GM19043 (cell line): ENCODE measurements around the gene SCUBE1.

ENCODE experiments used
- ATAC-seq: cut with Tn5 transposase; IDR thresholded peaks from one replicate; pipeline ENCODE4 v1.9.1; 2021; ENCODE audit warnings: low read depth; ENCODE audit not compliant: unreplicated experiment

SCUBE1 gene

DNA sequence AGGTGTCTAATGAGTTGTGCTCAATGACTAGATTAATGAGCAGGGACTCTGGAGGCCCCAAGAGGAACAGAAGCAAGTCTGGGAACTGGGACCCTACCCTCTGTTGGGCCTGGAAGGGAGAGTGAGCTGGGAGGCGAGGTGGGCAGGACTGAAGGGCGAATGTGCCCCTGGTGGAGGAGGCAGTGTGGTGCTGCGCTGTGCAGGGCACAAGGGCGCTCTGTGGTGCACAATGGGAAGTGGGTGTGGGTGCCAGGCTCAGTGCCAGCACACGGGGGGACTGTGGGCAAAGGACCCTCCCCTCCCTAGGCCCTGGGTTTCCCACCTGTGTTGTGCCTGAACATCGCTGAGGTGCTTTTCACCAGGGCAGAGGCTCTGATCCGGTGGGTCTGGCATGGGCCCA is 98.8 kb downstream of the SCUBE1 start:
- ATAC-seq = no peak

DNA sequence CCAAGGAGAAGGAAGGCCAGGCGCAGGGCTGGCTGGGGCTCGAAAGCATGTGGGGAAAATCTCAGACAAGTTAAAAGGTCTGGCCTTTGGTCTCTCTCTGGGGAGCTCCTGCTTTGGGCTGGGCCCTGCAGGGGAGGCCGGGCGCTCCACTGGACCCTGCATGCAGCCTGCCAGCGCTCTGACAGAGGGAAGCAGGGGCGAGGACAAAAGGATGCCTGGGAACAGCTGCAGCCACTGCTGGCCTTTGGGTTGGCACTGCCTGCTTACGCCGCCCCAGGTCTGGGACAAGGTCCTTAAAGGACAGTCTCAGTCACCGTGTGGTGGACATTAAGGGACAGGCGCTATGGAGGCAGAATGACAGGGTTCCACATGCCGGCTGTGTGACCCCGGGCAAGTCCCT is 99.8 kb downstream of the SCUBE1 start:
- no peak for ATAC-seq

DNA sequence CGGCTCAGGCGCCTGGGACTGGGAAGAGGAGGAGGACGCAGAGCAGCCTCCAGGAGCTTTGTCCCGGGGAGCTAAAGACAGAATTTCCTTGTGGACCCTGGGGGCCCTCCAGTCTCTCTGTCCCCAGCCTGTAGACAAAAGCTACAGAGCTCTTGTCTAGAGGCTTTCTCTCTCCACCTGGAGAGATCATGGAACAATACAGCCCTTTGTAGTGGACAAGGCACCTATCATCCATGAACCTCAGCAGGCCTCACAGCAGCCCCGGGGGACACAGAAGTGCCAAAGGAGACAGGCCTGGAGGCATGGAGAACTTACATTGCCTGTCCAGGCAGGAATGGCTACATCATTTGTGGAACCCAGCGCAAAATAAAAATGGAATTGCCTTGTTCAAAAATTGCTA is 100.5 kb downstream of the SCUBE1 start:
- ATAC-seq = no peak

DNA sequence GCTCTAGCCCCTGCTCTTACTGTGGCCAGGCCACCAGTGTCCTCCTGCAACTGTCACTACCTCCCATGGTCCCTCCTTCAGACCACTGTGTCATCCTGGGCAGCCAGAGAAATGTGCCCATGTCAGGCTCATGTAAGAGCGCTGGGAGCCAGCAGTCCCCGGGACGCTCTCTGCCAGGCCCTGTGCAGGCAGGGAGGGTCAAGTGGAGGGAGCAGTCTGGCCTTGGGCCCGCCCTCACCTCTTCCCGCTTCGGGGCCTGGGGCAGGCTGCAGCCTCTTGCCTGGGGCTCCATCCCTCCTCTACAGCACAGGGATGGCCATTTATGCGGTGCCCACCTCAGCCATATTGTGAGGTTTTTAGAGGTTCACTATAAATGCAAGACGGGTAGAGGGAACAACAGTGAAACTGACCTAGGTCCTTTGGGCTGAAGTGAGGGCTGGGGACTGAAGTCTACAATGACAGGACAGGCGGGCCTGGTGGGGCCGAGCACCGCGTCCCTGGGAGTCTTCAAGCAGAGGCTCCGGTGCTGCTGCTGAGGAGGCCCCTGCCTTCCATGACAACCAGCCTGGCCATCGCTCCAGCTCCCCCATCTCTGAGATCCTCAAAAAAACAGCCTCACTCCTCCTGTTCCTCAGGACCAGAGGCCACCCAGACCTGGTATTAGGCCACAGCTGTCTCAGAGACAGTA is 101.3 kb downstream of the SCUBE1 start:
- no peak for ATAC-seq

DNA sequence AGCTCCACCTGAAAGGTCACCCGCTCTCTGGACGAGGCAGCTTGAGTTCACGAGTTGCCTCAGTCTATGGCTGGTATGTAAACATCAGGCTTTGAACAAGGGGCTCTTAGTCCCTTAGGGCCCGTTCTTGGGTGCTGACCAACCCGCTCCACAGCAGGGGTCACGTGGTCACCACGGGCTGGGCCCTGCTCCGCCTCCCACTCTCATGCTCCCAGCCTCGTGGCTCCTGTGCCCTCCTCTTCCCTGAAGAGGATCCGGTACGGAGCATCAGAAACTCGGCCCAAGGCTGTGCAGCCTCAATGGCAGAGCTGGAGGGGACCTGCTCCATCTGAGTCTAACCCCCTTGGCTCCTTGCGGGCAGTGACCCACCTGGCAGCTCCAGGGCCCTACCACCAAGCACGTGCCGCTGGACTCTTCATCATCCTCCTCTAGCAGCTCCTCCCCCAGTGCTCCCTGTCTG is 102.0 kb downstream of the SCUBE1 start:
- ATAC-seq = no peak

DNA sequence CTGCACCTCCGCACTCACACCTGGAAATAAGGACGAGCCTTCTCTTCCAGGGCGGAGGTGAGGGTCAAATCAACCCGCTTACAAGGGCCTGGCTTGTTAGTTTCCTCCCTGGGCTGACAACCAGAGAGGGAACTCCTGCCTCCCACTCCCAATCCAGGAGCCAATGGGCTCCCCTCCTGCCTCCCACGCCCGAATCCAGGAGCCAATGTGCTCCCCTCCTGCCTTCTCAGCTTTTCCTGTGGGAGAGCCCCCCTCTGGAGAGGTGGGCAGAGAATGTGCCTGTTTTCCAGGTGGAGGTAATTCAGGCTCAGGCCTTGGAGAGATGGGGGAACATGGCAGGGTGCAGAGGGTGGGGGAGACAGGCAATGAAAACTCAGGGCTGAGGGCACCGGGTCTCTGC is 102.6 kb downstream of the SCUBE1 start:
- ATAC-seq = no peak

DNA sequence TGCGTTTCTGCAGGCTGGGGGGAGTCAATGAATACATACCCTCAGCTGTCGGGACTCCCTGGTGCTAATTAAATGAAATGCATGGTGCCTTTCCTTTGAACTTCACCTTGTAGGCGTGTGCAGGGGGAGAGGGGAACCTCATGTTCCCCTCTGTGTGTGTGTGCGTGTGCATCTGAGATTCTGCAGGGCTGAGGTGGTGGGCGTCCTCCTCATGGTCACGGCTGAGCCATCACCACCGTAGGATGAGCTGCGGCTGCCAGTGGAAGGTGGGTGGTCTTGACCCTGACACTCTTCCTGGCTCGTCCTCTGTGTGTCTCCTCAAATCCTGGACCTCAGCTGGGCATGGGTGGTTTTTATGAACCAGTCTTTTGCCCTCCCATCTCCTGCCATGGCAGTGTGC is 103.2 kb downstream of the SCUBE1 start:
- no peak for ATAC-seq

DNA sequence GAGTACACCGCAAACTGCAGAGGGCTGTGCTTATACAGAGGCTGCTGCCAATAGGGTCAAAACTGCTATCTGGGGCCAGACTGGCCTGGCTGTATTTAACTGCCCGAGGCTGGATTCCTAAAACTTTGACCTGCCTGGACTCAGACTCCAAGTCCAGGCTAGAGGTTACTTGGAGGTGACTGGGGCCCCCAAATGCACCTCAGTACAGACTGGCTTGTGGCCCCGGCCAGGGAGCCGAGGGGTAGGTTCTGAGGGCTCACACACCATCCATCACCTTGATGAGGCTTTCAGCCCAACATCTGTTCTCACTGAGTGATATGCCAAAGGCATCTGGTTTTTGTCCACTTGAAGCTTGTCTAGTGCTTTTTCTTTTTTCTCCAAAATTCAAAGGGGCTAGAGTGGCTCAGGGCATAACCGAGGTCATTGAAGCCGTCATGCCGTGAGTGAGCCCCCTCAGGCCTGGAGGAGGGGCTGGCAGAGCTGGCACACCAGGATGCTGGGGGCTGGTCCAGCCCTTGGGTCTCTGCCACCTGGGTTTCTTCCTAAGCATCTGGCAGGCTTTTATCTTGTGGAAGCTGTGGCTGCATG is 103.9 kb downstream of the SCUBE1 start:
- no peak for ATAC-seq

DNA sequence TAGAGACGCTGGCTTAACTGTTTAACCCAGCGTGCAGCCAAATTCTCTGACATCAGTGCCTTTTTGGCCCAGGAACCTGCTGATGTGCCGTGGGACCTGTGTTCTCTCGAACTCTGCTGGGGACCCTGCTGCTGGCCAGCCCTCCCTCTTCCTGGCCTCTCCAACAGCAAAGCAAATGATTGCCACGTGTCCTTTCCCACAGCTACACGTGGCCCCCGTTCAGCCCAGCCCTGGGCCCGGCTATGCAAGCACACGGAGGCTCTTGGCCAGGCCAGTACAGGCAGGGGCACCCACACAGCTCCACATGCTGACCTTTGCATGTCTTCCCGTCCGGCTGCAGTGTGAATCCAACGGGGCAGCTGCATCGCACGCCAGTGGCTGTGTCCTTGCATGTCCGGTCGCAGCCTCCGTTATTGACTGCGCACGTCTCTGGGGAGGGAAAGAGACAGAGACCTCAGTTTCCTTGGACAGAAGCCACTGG is 104.6 kb downstream of the SCUBE1 start:
- ATAC-seq = no peak

DNA sequence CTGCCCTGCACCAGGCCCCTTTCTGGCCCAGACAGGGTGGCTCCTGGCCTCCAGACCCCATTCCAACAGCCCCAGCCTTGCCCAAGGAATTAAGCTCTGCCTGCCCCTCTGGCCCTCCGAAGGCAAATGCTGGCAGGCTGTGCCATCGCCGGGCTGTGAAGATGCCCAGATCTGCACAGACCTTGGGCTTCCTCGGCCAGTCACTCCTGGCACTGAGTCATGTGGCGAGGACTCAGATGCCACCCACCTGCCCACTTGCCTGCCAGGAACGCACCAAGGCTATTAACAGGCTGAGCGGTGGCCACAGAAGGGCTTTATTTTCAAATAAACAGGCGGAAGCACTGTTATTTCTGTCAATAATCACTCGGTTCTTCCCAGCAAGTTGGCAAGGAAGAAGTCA is 105.9 kb downstream of the SCUBE1 start:
- ATAC-seq = no peak

DNA sequence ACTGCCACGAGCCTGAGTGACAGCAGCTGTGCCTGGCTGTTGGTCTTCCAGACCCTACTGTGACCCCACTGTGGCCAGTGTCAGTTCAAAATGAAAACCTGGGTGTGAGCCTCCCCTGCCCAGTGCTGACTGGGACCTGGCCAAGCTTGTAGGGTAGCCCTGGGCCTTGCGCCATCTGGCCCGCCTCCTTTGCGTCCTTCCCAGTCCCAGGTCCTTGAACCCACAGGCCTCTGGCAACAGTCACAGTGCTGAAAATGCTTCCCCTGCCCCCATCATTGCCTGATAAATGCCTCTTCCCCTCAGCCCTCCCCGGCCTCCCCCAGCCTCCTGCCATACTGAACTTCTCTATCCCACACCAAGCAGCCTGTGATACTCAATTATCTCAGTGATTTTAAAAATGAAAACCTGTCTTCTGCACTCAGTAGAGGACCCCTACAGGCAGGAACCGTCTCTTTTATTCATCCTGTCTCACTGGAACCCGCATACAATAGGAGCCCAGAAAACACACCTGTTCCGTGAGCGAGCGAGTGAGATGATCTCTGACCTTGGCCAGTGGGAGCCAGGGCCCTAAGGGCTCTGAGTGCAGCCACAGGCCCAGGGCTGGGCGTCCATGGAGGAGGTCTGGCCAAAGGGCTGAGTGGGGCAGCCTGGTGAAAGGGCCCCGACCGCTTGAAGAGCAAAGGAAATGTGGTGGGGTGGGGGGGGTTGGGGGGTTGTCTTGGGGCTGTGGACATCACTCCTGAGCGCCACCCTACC is 106.6 kb downstream of the SCUBE1 start:
- ATAC-seq = no peak

DNA sequence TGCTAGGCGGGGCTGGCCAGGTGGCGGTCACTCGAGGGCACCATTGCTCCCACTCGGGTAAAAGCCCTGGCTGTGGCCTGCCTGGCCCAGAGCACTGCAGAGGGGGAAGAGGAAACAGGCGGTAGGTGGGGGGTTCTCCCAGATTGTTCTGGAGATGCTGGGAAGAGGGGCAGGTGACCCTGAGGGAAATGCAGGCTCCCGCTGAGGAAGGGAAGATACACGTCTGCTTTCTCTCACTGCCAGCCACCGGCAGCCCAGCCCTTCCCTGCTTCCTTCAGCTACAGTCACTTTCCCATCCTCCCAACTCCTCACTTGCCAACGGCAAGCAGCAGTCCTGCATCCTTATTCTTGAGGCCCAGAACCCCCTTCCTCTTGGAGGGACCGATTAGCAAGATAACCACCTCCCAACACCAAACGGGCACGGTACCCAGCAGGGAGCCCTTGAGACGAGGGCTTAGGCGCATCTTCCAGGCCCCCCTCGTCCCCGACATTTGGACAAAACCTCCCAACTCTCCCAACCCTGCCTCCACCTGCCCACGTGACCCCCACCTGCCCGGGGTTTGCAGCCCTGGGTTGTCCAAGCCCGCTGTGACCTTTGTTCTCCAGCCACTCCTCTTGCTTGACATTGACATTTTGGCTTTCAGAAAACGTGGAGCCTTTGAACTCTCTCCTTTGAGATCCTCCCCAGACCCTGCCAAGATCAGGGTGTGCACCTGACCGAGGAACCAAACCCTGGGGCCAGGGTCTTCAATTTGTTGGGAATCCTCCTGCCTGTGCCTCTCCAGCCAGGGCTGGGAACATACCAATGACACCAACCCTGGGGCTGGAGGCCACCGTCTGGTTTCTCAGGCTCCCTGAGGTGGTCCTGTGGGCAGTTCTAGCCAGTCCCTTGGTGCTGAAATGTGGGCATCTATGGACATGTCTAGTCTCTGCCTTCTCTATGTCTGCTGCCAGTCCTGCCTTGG is 107.4 kb downstream of the SCUBE1 start:
- ATAC-seq = no peak

DNA sequence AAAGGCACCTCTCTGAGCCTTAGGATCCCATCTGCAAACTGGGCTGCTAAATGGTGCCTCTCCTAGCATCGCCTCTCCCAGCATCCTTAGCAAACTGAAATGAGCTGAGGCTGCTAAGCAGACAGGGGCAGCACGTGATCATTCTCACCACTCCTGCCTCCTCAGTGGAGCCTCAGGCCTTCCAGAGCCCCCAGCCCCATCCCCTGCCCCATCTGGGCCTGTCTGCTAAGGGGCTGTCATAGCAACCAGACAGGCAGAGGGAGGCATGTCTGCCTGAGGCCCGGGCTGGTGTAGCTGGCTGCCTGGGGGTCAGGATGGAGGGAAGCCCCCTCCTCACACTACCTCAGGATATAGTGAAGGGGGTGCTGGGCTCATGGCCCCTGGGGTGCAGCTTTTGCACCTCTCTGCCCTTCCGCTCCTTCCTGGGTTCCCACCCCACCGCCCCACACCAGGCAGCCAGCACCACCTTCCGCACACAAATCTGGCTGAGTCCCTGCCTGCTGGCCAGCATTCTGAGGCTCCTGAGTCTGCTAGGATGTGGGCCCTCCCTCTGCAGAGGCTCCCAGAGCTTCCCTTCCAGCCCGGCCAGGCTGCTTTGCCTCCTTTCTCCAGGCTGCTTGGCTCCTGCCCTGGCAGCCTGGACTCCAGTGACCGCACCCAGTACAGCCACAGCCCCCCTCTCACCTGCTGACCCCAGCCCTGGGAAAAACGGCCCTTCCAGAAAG is 108.7 kb downstream of the SCUBE1 start:
- ATAC-seq = no peak

DNA sequence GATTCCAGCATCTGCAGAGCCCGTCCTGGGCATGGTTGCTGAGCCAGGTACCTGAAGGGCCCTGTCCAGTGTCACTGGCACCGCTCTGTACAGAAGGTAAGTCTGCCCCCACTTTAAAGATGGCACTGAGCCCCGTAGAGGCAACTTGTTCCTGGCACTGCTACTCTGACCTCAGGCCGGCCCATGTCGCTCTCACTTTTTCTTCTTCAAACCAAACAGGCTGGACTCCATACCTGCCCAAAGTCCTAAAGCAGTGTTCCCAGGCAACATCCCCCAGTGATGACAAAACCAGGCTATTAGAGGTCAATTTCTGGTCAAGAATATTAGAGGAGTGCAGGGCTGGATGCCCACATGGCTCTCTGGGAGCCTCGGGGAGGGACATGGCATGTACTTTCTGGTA is 109.6 kb downstream of the SCUBE1 start:
- ATAC-seq = no peak

DNA sequence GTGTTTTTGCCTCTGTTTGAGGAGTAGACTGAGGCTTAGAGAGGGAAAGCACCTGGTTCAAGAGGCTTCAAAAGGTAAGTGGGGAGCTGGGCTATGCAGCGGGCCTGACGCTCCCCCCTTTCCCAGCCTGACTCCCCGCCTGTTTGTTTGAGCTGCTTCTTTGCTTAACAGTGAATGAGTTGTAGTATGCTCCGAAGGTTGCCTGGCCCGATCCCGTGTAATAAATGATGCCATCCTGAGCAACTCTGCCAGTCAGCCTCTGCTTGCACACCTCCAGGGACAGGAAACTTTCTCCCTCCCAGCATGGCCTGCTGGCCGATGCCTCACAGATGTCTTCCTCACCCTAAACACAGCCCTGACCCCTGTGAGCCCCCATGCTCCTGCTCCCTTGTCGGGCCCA is 110.7 kb downstream of the SCUBE1 start:
- ATAC-seq = no peak

DNA sequence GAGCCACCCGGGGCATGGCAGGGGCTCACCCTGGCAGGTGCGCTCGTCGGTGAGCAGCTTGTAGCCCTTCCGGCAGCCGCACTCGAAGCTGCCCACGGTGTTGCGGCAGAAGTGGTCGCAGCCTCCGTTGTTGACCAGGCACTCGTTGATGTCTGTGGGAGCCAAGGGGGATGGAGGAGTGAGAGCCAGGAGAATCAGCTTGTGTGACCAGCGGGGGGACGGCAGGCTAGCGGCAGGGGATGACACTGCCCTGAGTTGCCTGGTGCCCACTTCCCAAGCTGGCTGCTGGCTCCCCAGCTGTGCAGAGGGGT is 111.5 kb downstream of the SCUBE1 start:
- no peak for ATAC-seq

DNA sequence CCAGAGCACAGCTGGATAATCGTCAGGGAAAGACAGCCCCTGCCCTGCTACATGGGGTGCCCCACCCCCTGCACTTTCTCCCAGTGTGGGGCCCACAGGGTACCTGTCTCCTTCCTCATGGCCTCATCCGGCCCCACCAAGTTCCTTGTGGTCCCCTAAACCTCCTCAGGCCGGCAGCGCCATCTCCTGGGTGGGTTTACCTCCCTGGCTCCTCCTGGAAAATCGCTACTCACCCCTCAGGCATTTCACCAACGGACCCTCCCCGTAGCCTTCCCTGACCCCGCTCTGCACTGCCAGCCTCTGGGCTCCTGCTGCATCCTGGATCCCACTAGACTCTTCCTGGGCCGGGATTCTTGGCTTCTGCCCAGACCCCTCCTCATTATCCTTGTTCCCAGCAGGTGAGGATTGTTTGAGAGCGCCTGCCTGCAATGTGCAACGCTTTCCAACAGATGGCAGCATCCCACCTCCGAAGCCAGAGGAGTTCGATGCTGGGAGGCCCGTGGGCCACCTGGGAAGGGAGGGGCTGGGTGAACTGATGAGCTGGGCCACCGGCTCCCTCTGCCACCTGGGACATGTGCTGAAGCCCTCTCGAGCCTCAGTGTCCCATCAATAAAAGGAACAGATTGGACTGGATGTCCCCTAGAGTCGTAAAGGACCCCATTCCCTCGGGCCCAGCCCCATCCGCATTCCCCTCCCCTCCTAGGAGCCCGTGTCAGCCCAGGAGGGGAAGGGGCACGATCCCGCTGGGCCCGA is 112.0 kb downstream of the SCUBE1 start:
- ATAC-seq = no peak

DNA sequence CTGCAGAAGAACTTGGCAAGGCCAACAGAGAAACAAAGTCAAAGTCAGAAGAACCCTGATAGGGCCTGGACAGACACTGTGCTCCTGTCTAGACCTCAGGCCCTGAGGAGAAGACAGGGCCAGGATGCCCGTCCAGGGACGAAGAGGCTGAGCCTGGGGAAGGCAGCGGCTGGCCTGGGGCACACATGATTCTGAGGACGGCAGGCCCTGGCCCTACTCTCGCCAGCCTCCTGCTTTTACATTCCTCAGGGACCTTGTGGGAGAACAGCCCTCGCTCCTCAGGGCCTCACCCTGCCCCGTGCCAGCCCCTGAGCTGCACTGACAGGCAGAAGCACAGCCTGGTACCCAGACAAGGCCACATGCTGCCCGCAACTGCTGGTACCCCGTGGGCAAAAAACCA is 112.6 kb downstream of the SCUBE1 start:
- ATAC-seq = no peak

DNA sequence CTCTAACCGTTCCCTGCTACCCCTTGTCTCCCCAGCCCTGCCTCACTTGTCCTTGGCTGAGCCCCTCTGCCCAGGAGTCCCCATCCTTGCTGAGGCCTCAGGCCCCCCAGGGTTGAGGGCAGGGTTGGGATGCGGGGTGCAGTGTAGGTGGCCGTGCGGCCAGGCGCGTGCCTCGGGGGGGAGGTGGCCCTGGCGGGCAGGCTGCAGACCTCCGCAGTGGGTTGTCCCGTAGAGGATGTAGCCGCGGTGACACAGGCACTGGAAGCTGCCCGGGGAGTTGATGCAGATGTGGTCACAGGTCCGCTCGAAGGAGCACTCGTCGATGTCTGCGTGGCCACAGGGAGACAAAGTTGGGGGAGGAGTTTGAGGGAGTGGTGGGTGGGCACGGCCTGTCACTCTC is 114.3 kb downstream of the SCUBE1 start:
- no peak for ATAC-seq
